ENCODE data around the gene HIVEP3.

HIVEP3 gene

GRCh38 chr1:41481109-41481775 is 437.5 kb downstream of the HIVEP3 start:
- no peak overlapping the region for H3K4me3 ChIP-seq (ENCODE audit: low read depth, low read length)
- no peak for DNase-seq (ENCODE audit: low read depth)
- TF ChIP-seq, protein P1, sequence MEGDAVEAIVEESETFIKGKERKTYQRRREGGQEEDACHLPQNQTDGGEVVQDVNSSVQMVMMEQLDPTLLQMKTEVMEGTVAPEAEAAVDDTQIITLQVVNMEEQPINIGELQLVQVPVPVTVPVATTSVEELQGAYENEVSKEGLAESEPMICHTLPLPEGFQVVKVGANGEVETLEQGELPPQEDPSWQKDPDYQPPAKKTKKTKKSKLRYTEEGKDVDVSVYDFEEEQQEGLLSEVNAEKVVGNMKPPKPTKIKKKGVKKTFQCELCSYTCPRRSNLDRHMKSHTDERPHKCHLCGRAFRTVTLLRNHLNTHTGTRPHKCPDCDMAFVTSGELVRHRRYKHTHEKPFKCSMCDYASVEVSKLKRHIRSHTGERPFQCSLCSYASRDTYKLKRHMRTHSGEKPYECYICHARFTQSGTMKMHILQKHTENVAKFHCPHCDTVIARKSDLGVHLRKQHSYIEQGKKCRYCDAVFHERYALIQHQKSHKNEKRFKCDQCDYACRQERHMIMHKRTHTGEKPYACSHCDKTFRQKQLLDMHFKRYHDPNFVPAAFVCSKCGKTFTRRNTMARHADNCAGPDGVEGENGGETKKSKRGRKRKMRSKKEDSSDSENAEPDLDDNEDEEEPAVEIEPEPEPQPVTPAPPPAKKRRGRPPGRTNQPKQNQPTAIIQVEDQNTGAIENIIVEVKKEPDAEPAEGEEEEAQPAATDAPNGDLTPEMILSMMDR (IDR thresholded peaks at IDR 0.05; ENCODE audit: low read depth, low read length) = no peak
- TF ChIP-seq MYC (IDR thresholded peaks at IDR 0.05; ENCODE audit: low read depth, low read length) = no peak
- no peak for TF ChIP-seq MAX (IDR thresholded peaks at IDR 0.05; ENCODE audit: low read depth, low read length)
- no peak for TF ChIP-seq POLR2A (IDR thresholded peaks at IDR 0.05; ENCODE audit: extremely low read depth, insufficient read length)

DNA sequence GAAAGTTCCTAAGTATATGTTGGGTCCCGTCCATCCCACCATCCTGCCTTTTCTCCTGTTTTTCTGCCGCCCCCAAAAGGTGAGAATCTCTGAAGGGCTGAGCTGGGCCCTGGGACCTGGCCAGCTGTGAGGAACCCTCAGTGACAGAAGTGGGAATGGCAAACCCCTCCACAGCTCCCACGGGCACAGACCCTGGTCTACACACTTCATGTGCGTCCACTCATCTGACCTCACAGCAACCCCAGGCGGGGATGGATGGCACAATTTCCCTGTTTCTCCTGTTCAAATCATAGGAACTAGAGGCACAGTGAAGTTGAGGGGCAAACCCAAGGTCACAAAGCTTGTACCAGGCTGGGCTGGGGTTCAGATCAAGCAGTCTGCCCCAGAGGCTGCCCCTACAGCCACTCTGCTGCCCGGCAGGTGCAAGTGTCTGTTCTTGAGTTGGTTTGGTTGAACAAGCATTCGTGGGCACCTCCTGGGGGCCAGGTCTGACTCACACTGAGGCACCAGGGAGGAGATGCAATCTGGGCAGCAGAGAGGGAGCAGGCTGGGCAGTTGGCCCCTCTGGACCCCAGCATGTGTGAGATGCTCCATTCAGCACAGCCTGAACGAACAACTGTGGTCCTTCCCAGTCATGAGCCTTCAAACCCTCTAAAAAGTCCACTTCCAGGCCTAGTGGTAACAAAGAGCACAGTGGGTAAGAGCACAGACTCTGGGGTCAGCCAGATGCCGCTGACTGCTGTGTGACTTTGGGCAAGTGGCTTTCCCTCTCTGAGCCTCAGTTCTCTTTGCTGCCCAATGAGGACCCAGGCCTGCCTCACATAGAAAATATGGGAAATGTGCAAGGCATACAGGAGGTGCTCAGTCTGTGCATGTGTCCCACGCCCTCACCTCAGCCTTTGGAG is 438.3 kb downstream of the HIVEP3 start:
- no peak for DNase-seq (ENCODE audit: low read depth)
- TF ChIP-seq POLR2A (IDR thresholded peaks at IDR 0.05; ENCODE audit: extremely low read depth, insufficient read length) (no peak), MAX (IDR thresholded peaks at IDR 0.05; ENCODE audit: low read depth, low read length) (no peak), MYC (IDR thresholded peaks at IDR 0.05; ENCODE audit: low read depth, low read length) (no peak)
- TF ChIP-seq, protein P1 (IDR thresholded peaks at IDR 0.05; ENCODE audit: low read depth, low read length) = no peak
- H3K4me3 ChIP-seq (ENCODE audit: low read depth, low read length) = no peak overlapping the region

DNA sequence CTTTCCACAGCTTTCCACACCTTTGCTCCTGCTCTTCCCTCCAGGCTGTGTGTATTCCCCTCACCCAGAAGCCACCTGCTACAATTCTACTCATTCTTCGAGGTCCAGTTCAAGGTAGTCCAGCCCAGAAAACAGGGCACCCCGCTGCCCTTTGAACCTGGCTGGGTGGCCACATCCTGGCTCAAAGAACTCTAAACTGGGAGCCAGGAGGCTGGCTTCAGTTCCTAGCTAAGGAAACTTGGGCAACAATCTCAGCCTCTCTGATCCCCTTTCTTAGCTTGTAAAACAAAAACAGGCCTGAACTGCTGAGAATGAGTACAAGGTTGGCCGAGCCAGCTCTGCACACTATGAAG is 438.9 kb downstream of the HIVEP3 start:
- no peak overlapping the region for H3K4me3 ChIP-seq (ENCODE audit: low read depth, low read length)
- TF ChIP-seq MYC (IDR thresholded peaks at IDR 0.05; ENCODE audit: low read depth, low read length) (no peak), POLR2A (IDR thresholded peaks at IDR 0.05; ENCODE audit: extremely low read depth, insufficient read length) (no peak)
- DNase-seq (ENCODE audit: low read depth) = no peak

DNA sequence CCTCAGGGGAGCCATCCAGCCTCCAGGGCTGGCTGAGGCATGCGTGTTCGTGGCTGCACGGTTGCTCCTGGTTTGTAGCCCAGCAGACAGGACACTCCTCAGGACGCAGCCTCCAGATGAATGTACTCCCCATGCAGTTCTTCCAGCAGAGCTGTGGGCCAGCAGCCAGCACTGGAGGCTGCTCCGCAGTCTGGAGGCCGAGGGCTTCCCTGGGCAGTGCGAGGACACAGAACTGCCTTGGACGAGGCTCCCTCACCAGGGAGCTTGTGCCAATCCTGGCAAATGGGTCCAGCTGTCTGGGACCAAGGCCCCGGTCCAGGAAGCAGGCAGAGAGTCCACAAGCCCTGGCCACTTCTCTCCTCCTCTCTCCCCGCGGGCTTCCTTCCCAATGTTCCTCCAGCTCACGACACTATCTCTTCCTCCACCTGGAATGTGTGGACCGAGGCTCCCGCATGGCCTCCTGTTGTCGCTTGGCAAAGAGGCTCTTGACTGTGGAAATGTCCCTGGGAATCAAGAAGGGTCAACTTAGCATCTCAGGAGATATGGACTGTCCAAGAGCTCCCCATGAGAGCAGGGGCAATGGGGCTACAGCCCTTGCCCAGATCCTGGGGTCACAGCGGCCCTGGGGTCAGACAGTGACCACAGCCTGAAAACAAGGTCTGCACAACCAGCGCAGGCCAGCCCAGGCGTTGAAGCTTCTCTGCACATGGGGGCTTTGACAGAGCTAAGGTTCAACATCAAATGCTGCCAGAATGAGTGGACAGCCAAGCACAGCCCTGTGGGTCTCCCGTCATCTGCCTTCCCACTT is 439.5 kb downstream of the HIVEP3 start:
- DNase-seq (ENCODE audit: low read depth) = no peak
- H3K4me3 ChIP-seq (ENCODE audit: low read depth, low read length) = no peak overlapping the region
- TF ChIP-seq POLR2A (IDR thresholded peaks at IDR 0.05; ENCODE audit: extremely low read depth, insufficient read length) = no peak
- no peak for TF ChIP-seq MYC (IDR thresholded peaks at IDR 0.05; ENCODE audit: low read depth, low read length)
- TF ChIP-seq MAX (IDR thresholded peaks at IDR 0.05; ENCODE audit: low read depth, low read length) = no peak
- TF ChIP-seq, protein P1 (IDR thresholded peaks at IDR 0.05; ENCODE audit: low read depth, low read length) = no peak

- TF ChIP-seq, protein P1 (IDR thresholded peaks at IDR 0.05; ENCODE audit: low read depth, low read length) = no peak
- no peak for TF ChIP-seq MYC (IDR thresholded peaks at IDR 0.05; ENCODE audit: low read depth, low read length)
- no peak for DNase-seq (ENCODE audit: low read depth)
- no peak overlapping the region for H3K4me3 ChIP-seq (ENCODE audit: low read depth, low read length)
Measured at GRCh38 chr1:41478118-41478748, 440.5 kb downstream of the HIVEP3 start.
